Measurements from ENCODE around the gene NKAPL.
"Not testable (repeated sequence)": the region's sequence is repeated elsewhere in the genome, so short reads cannot be mapped to it uniquely, and the experiment has no call there.

NKAPL gene

GRCh38 chr6:28303570-28303969 lies 44.5 kb downstream of the NKAPL start:
- DNase-seq = no peak

GRCh38 chr6:28306363-28306762 lies 47.3 kb downstream of the NKAPL start:
- DNase-seq = not testable (repeated sequence)
